ENCODE results near the gene SLC35E3.
A peak's percentile ranks its signal among the peaks of the same experiment; 100 is the strongest.
"Not testable (repeated sequence)": the region's sequence is repeated elsewhere in the genome, so short reads cannot be mapped to it uniquely, and the experiment has no call there.

Gene SLC35E3

DNA sequence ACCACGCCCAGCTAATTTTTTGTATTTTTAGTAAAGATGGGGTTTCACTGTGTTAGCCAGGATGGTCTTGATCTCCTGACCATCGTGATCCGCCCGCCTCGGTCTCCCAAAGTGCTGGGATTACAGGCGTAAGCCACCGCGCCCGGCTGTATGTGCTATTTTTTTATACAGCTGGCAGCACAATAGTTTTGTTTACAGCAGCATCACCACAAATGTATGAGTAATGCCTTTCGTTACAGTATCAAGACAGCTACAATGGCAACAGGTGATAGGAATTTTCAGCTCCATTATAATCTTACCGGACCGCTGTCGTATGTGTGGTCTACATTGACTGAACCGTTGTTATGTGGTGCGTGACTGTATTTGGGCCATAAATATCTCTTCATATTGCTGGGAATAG, 50.4 kb downstream of the SLC35E3 start:
- DNase-seq: no peak

DNA sequence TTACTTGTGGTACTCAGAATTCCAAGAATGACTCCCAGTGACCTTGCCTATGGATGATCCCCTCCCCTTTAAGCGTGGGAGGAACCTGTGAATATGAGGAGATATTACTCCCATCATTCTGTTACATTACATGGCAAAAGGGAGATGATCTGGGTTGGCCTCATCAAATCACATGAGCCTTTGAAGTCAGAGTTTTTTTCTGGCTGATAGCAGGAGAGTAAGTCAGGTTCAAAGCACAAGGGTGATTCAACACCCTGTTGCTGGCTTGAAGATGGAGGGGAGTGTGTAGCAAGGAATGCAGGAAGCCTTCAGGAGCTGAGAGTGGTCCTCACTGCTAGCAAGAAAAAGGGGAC, 52.9 kb downstream of the SLC35E3 start:
- DNase-seq: no peak

DNA sequence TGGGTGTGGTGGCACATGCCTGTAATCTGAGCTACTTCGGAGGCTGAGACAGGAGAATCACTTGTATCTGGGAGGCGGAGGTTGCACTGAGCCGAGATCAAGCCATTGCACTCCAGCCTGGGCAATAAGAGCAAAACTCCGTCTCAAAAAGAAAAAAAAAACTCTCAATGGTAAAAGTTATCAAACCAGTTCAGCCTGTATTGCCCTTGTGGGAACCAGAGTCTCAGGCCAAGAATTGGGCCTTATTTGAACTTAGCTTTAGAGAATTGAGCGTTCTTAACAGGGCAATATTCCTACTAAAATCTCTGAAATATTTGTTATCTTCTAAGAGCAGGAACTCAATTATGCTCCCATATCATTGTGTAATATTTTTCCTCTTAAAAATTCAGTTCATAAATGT, 54.3 kb downstream of the SLC35E3 start:
- DNase-seq: no peak

DNA sequence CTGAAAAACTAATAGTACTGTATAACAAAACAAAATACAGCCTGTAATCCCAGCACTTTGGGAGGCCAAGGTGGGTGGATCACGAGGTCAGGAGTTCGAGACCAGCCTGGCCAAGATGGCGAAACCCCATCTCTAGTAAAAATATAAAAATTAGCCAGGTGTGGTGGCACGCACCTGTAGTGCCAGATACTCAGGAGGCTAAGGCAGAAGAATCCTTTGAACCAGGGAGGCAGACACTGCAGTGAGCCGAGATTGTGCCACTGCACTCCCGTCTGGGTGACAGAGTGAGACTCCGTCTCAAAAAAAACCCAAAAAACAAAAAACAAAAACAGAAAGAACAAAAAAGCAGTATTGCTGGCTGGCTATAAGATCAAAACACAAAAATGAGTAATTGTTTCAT, 55.1 kb downstream of the SLC35E3 start:
- DNase-seq: not testable (repeated sequence)

DNA sequence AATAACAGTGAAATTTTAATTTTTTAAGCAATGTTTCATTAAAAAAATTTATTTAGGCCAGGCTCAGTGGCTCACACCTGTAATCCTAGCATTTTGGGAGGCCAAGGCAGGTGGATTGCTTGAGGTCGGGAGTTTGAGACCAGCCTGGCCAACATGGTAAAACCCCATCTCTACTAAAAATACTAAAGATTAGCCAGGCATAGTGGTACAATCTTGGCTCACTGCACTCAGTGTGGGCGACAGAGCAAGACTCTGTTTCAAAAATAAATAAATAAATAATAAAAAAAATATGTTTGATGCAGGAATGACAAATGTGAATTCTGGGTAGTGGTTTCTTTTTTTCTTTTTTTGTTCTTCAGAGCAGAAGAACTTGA, 56.4 kb downstream of the SLC35E3 start:
- DNase-seq: not testable (repeated sequence)

DNA sequence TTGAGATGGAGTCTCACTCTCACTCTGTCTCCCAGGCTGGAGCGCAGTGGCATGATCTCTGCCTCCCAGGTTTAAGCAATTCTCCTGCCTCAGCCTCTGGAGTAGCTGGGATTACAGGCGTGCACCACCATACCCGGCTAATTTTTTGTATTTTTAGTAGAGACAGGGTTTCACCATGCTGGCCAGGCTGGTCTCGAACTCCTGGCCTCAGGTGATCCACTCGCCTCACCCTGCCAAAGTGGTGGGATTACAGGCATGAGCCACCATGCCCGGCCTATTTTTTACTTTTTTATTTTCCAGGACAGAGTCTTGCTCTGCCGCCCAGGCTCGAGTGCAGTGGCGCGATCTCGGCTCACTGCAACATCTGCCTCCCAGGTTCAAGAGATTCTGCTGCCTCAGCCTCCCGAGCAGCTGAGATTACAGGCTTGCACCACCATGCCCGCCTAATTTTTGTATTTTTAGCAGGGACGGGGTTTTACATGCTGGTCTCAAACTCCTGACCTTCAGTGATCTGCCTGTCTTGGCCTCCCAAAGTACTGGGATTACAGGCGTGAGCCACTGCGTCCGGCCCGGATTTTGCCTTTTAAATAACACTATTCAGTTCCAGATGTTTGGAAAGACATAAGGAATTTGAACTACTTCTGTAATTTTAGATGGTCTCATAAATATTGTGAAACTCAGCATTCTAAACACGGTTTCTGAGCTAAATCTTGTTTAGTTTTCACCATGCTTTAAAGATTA, 57.1 kb downstream of the SLC35E3 start:
- DNase-seq: not testable (repeated sequence)

DNA sequence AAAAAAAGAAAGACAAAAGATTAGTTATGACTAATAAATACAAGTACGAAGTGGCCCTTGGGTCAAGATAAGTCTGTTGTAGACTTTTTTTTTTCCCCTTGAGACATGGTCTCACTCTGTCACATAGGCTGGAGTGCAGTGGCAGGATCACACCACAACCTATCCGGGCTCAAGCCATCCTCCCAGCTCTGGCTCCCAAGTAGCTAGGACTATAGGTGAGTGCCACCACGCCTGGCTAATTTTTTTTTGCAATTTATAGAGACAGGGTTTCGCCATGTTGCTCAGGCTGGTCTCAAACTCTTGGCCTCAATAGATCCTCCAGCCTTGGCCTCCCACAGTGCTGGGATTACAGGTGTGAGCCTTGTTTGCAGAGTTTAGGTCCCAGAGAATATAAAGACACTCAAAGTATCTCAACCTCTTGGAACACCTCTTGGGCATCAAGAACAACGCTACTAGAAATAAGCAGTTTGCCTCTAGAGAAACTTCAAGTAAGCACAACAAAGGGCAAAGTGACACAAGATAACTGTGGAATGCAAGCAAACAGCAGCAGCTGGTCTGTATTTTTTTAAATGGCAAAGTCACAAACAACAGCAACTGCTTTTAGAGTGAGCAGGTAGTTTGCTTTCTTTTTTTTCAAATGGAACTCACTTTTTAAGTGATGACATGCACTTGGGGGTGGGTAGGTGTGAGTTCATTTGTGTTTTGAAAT, 58.1 kb downstream of the SLC35E3 start:
- no peak for DNase-seq

DNA sequence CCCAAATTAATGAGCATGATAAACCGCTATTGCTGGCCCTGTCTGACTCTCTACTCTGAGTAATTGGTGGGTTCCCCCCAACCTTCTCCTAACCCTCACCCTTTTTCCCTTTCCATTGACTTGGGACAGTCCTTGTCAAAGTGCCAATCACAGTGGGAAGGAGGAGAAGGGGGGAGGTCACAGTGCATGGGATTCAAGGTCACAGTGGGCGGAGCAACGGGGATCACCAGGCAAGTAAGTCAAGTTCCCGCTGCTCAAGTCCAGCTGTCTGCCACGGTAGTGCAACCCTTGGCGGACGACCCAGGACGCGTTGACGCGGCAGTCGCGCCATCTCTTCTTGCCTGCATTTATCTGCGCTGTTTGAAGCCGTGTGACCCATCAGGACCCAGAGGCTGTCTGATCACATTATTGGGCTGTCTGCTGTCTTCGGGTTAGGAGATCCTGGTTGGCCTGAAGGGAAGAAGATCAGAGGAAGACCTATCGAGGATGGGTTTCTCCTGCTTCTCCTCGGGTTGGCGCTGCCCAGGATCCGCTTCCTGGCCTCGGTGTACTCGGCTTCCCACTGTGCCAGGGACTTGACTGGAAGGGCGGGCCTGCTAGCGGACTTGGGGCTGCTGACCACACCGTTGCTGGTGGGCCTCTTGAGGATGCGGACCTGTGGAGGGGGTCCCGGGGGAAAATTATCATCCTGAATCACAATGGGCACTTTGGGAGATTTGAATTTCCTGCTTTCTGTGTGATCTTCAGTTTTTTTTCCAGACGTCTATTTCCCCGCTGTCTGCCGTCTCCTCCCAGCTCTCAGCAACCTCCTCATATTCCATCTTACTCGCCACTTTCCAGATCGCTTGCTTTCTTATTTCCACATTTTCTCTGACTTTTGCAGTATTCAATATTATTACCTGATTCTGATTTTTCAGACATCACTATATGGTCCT, 58.9 kb downstream of the SLC35E3 start:
- no peak for DNase-seq

DNA sequence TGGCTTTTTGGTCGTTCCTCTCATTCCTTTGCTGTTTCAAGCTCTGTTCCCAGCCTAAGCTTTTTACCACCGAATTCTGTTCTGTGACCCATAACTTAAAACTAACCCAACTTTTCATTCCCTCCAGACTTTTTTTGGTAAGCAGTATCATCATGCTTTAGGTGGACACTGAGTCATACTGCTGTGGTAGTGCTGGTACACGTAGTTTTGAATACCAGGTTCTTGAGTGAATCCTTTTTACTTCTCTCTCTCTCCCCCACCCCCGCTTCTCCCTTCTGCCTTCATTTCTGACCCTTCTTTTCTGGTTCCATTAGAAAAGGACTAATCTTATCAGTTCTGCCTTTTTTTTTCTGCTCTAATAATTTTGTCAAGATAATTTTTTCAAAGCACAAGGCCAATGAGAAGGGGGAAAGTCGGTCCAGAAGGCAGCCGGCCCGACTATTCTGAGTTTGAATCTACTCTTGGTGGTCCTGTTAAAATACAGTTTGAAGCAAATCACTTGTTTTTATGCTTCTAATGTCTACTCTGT, 59.7 kb downstream of the SLC35E3 start:
- DNase-seq: no peak

DNA sequence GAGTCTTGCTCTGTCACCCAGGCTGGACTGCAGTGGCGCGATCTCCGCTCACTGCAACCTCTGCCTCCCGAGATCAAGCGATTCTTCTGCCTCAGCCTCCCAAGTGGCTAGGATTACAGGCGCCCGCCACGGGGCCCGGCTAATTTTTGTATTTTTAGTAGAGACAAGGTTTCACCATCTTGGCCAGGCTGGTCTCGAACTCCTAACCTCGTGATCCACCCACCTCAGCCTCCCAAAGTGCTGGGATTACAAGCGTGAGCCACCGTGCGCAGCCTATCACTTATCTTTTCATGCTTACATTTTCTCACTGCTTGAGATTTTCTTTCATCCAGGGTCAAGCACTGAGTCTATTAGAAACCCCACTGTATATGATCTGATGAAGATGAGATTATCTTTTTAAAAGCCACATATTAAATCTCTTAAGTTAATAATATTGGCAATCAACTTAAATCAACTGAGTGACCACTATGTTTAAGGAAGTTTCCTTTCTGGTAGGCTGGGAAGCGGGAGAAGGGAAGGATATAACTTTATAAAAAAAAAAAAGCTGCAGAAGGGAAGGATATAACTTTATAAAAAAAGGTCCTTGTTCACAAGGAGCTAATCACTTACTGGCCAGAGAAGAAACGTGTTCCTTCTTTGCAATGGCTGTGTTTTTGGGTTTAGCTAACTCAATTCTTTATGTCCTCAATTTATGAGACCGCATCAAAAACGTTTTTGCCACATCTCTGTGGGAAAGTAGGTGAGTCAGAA, 60.7 kb downstream of the SLC35E3 start:
- DNase-seq: no peak

DNA sequence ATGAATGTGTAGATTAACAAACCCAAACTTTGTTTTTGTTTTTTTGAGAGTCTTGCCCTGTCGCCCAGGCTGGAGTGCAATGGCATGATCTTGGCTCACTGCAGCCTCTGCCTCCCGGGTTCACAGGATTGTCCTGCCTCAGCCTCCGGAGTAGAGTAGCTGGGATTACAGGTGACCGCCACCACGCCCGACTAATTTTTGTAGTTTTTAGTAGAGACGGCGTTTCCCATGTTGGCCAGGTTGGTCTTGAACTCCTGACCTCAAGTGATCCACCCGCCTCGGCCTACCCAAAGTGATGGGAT, 61.2 kb downstream of the SLC35E3 start:
- DNase-seq: not testable (repeated sequence)

DNA sequence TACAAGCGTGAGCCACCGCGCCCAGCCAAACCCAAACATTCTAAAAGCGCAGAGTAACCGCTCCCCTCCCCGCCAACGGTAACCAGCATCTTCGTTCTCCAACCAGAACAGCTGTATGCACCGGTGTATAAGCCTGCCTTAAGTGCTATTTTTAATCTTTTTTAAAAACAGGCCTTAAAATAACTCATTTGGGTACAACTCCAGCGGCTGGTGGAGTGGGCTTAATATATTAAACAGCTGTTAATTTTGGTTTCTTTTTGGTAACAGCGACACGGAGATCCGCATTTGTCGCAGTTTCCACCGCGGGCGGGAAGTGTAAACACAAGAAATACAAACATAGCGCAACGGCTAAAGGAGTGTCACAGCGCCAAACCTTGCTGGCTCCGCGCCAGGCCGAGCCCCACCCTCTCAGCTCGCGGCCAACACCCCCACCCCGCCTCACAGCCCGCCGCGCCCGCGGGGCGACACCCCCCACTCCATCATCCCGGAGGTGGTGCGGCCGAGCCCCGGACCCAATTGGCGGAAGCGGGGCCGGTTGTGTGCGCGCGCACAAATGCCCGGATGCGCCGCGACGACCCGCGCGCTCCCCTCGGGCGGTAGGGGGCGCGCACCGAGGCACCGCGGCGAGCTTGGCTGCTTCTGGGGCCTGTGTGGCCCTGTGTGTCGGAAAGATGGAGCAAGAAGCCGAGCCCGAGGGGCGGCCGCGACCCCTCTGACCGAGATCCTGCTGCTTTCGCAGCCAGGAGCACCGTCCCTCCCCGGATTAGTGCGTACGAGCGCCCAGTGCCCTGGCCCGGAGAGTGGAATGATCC, 61.8 kb downstream of the SLC35E3 start, which contains the start of gene MDM2:
Gene MDM2, plus strand, starts transcription at position 602 of the 812 bp plus-strand sequence. CDS start 301 bp downstream, outside the sequence.
- DNase-seq: peak; percentile 95

DNA sequence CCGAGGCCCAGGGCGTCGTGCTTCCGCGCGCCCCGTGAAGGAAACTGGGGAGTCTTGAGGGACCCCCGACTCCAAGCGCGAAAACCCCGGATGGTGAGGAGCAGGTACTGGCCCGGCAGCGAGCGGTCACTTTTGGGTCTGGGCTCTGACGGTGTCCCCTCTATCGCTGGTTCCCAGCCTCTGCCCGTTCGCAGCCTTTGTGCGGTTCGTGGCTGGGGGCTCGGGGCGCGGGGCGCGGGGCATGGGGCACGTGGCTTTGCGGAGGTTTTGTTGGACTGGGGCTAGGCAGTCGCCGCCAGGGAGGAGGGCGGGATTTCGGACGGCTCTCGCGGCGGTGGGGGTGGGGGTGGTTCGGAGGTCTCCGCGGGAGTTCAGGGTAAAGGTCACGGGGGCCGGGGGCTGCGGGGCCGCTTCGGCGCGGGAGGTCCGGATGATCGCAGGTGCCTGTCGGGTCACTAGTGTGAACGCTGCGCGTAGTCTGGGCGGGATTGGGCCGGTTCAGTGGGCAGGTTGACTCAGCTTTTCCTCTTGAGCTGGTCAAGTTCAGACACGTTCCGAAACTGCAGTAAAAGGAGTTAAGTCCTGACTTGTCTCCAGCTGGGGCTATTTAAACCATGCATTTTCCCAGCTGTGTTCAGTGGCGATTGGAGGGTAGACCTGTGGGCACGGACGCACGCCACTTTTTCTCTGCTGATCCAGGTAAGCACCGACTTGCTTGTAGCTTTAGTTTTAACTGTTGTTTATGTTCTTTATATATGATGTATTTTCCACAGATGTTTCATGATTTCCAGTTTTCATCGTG, 62.6 kb downstream of the SLC35E3 start:
- DNase-seq: peak; percentile 94

DNA sequence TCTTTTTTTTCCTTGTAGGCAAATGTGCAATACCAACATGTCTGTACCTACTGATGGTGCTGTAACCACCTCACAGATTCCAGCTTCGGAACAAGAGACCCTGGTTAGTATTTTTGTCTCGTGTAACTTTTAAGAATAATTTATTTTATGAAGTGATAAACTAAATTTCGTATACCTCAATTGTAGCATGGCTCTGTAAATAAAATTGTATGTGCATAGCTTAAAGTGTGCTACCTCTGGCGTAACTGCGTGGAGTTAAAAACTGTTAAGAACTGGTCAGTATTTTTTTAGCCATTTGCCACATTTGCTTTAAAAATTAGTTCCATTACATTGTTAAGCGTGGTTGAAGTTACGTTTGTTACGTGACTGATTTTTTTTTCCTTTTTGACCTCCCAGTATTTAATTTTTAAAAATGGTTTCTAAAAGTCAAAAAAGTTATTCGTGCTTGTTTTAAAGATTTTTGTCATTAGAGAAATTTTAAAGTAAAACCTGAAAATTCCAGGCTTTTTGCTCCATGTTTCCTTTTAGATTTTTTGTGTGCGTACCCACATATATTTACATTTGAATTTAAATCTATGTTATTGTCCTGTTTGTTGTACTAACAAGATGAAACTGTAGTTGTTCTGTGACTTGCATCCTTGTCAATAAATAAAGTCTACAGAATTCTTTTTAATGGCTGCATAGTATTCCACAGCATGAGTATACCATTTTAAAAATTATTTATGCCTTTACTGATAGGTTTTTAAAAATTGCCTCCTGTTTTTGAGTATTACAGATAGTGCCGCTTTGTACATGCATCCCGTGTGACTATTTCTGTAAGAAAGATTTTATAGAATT, 63.4 kb downstream of the SLC35E3 start:
- no peak for DNase-seq

DNA sequence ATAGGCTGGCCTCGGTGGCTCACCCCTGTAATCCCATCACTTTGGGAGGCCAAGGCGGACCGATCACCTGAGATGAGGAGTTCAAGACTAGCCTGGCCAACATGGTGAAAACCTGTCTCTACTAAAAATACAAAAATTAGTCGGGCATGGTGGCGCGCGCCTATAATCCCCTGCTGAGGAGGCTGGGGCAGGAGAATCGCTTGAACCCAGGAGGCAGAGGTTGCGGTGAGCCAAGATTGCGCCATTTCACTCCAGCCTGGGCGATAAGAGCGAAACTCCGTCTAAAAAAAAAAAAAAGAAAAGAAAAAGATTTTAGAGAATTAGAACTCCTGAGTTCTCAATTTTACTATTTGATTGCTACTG, 64.0 kb downstream of the SLC35E3 start:
- not testable (repeated sequence) for DNase-seq

DNA sequence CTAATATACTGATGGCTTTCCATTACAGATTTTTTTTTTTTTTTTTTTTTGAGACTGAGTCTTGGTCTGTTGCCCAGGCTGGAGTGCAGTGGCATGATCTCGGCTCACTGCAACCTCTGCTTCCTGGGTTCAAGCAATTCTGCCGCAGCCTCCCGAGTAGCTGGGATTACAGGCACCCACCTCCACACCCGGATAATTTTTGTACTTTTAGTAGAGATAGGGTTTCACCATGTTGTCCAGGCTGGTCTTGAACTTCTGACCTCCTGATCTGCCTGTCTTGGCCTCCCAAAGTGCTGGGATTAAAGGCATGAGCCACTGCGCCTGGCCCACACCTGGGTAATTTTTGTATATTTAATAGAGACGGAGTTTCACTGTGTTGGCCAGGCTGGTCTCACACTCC, 65.6 kb downstream of the SLC35E3 start:
- not testable (repeated sequence) for DNase-seq

DNA sequence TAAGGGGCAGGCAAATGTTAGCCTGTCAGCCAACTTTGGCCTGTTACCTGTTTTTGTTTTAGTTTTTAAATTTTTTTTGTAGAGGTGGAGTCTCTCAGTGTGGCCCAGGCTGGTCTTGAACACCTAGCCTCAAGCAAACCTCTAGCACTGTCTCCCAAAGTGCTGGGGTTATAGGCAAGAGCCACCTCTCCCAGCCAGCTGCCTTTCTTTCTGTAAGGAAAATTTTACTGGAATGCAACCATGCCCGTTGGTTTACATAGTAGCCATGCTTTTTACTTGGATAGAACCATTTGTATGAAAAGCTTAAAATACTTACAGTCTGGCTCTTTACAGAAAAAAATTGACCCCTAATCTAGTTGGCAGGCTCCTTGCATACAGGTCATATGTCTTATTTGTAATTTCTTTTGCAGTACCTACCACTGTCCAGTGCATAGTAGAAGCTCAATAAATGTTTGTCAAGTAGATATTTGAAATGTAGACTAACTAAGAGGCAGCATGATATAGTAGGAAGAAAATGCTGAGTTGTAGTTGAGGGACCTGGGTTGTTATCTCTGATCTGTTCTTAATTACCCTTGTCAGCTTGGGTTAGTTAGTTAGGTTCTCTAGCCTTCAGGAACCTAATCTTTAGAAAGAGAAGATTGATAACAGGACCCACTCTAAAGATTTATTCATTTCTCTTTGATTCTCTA, 66.7 kb downstream of the SLC35E3 start:
- no peak for DNase-seq

DNA sequence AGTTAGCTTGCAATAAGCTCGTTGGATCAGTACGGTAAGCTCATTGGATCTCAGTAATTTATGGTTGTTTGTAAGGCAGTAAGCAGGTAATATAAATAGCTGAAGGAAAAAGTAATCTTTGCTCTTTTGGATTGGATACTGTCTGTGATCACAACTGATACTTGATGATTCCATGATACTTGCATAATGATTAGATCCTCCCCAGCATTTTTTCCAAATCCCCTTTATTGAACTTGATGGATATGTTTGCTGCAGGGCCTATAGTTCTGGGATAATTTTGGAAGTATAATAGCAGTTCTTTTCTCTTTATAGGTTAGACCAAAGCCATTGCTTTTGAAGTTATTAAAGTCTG, 67.2 kb downstream of the SLC35E3 start:
- DNase-seq: no peak

DNA sequence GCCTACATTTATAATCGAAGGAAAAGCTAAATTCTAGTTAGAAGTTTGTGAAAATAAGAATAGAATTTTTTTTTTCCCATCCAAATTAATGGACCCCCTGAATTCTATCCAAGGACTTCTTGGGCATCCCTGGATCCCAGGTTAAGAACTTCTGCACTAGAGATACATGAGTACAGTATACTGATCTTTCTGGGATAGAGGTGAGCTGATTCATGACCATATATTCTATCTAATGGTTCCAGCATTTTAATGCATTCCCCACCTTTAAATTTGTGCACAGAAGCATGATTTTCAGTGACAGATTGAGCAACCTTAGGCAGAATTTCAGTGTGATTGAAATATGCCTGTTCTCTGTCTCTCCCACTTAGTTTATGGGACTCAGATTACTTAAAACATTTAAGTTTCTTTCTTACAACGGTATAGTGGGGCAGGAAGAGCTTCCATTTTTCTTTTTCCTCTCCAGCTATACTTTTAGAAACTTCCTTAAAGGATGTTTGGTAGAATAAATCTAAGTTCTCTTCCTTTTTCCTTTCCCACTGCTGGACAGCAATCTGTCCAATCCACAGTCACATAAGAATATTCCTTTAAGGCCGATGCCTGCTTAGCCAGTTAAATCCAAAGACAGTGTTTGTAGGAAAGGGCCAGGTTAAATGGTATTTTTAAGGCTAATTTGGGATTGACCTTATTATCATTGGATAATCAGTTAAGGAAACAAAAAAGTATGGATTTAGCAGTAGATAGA, 68.7 kb downstream of the SLC35E3 start:
- no peak for DNase-seq

Data from NCI-H69 (cell line).